ENCODE data around the gene WRAP73. TPM values are rescaled to one million over a fixed set of nuclear protein-coding genes. Genes with fewer than 3 reads are reported as not detected.

The WRAP73 gene
- total RNA-seq, 1 experiment from 2014 or later, result 51.4 TPM

- no peak for ATAC-seq
- no peak overlapping the region for H3K27ac ChIP-seq (ENCODE audit: low read depth, low read length)
- no TSS peak for BruUV-seq (replicated peaks)
- no peaks in the 10 kb centered on the region for H4K20me1 ChIP-seq (ENCODE audit: insufficient read depth)
- no peak overlapping the region for H2AFZ ChIP-seq (ENCODE audit: low read depth, low read length, poor library complexity, severe bottlenecking)
- no peak overlapping the region for H3K4me3 ChIP-seq (replicated peaks in 1 of 2; ENCODE audit: low read depth in 1 of 2, low read length in 2 of 2)
- CTCF ChIA-PET, result interaction anchor here (1.3 kb wide), 1 partner anchor 164 kb away, joined by 9 read pairs; no protein-coding TSS in a partner anchor
- H3K4me1 ChIP-seq (ENCODE audit: control insufficient read depth in 1 of 2, insufficient read depth in 2 of 2, low read length in 2 of 2), result peaks cover 37 to 52% of the 10 kb centered on the region in 2 experiments
- H3K9me3 ChIP-seq (ENCODE audit: control insufficient read depth in 1 of 2, insufficient read depth in 1 of 2, low read depth in 1 of 2, low read length in 2 of 2), result no peaks in the 10 kb centered on the region
- intact Hi-C loops (cut with micrococcal nuclease), result no loop called here
- no peaks in the 10 kb centered on the region for H3K27me3 ChIP-seq (ENCODE audit: insufficient read depth, low read length)
- H3K9ac ChIP-seq (ENCODE audit: low read length), result no peak overlapping the region
- H3K79me2 ChIP-seq (ENCODE audit: insufficient read depth, low read length), result no peaks in the 10 kb centered on the region
- RAD21 ChIA-PET (ENCODE audit: low non-redundant PET in 1 of 2, low total read pairs in 2 of 2, uncharacterized antibody in 2 of 2, unreplicated experiment in 2 of 2), result no interaction called here
- no peaks in the 10 kb centered on the region for H3K9me2 ChIP-seq (ENCODE audit: insufficient read depth)
- DNase-seq (ENCODE audit: low read depth, low spot score), result no peak
- POLR2A ChIA-PET, result no interaction called here
- no peaks in the 10 kb centered on the region for H3K36me3 ChIP-seq (ENCODE audit: control insufficient read depth in 1 of 2, insufficient read depth in 2 of 2, low read length in 2 of 2)
- no peak overlapping the region for H3K4me2 ChIP-seq (ENCODE audit: low read length)
- TF ChIP-seq SRF (IDR thresholded peaks at IDR 0.05; ENCODE audit: low read depth) (no peak), MAX (IDR thresholded peaks at IDR 0.05) (no peak), CTCF (IDR thresholded peaks at IDR 0.05 in 2 of 3, conservative IDR thresholded peaks at IDR 0.05 in 1 of 3; ENCODE audit: borderline replicate concordance in 1 of 3, insufficient read depth in 1 of 3, low read depth in 2 of 3, low read length in 2 of 3) (no peak), ELF1 (IDR thresholded peaks at IDR 0.05; ENCODE audit: borderline replicate concordance, low read depth) (no peak), RAD21 (IDR thresholded peaks at IDR 0.05; ENCODE audit: low read depth) (no peak), EGR1 (IDR thresholded peaks at IDR 0.05; ENCODE audit: low read depth) (no peak), EZH2phosphoT487 (IDR thresholded peaks at IDR 0.05; ENCODE audit: borderline replicate concordance) (no peak), TCF7L2 (IDR thresholded peaks at IDR 0.05; ENCODE audit: borderline replicate concordance, extremely low read depth, insufficient read depth, insufficient read length) (no peak), EZH2 (IDR thresholded peaks at IDR 0.05) (no peak), POLR2A (IDR thresholded peaks at IDR 0.05; ENCODE audit: borderline replicate concordance, extremely low read depth, insufficient read depth, insufficient read length) (no peak), REST (IDR thresholded peaks at IDR 0.05; ENCODE audit: low read depth) (no peak), ZFX (IDR thresholded peaks at IDR 0.05) (no peak), CEBPB (IDR thresholded peaks at IDR 0.05; ENCODE audit: low read depth) (no peak)
These were observed 33.0 kb downstream of the WRAP73 start for GRCh38 chr1:3616861-3617260.
